ENCODE data around the gene INAVA. TPM values are rescaled to one million over a fixed set of nuclear protein-coding genes. Genes with fewer than 3 reads are reported as not detected.
A peak's percentile ranks its signal among the peaks of the same experiment; 100 is the strongest.

Gene INAVA
- total and polyA plus RNA-seq, 2 of the 13 experiments (the other 11 are each of a cell fraction or from before 2014, with no cell fraction given) = 6.0 to 13.5 TPM

- TF ChIP-seq ZNF414 (CRISPR knock-in tag; IDR thresholded peaks at IDR 0.05) (no peak), PATZ1 (CRISPR knock-in tag; IDR thresholded peaks at IDR 0.05) (peak; percentile 71), LRRFIP1 (CRISPR knock-in tag; conservative IDR thresholded peaks at IDR 0.05) (no peak), DPF2 (CRISPR knock-in tag; IDR thresholded peaks at IDR 0.05; ENCODE audit: borderline replicate concordance, low read depth) (no peak)
Observed at GRCh38 chr1:200907611-200908097, 13.0 kb downstream of the INAVA start (continued).

- no peak for TF ChIP-seq MTA1 (CRISPR knock-in tag; IDR thresholded peaks at IDR 0.05; ENCODE audit: borderline replicate concordance)
- TF ChIP-seq AGO2 (optimal IDR thresholded peaks at IDR 0.05; ENCODE audit: low read depth, low read length) = peak; percentile 23
- ATAC-seq = no peak
- H3K79me2 ChIP-seq (ENCODE audit: insufficient read depth, low read length) = no peaks in the 10 kb centered on the region
- no TSS peak for BruUV-seq (replicated peaks)
- no peak overlapping the region for H3K9ac ChIP-seq (ENCODE audit: insufficient read depth, low read depth, low read length)
- ChIA-PET POLR2A (interaction anchor here (1.0 to 4.6 kb wide), 8 partner anchors 9 to 239 kb away, joined by 3 to 129 read pairs (median 8); partner anchors contain the start of gene INAVA), CTCF (ENCODE audit: low intra/inter-chr PET ratio, low total read pairs) (interaction anchor here (1.5 kb wide), 1 partner anchor 17 kb away, joined by 14 read pairs; no protein-coding TSS in a partner anchor)
- H3K27me3 ChIP-seq (ENCODE audit: control insufficient read depth in 1 of 2, insufficient read depth in 2 of 2, low read length in 2 of 2) = no peaks in the 10 kb centered on the region
- no peak overlapping the region for H3K27ac ChIP-seq (ENCODE audit: extremely low read length, insufficient read depth, low read length)
- intact Hi-C loops (cut with micrococcal nuclease; ENCODE audit: unreplicated experiment) = no loop called here
- no peaks in the 10 kb centered on the region for H3K9me3 ChIP-seq (ENCODE audit: low read length)
- H3K4me2 ChIP-seq (ENCODE audit: low read depth, low read length) = no peak overlapping the region
- in situ Hi-C loops (cut with HindIII; ENCODE audit: extremely low pct_ligation_motif_present, low pct_unique_long_range_greater_than_20kb) = no loop called here
- 97% methylated on average over 5 of the region's 6 CpGs for WGBS (ENCODE audit: low lambda C conversion rate)
- no peak overlapping the region for H3K4me3 ChIP-seq (replicated peaks in 1 of 3; ENCODE audit: insufficient read depth in 1 of 3, low read depth in 2 of 3, low read length in 3 of 3)
- no peaks in the 10 kb centered on the region for H4K20me1 ChIP-seq (ENCODE audit: insufficient read depth, low read length)
- H3K36me3 ChIP-seq (replicated peaks in 1 of 2; ENCODE audit: control insufficient read depth in 1 of 2, insufficient read depth in 2 of 2, low read length in 2 of 2) = peaks cover 12 to 31% of the 10 kb centered on the region in 2 experiments; a peak in 4 of 5 replicates
- H2AFZ ChIP-seq (ENCODE audit: low read length) = no peak overlapping the region
- H3K4me1 ChIP-seq (ENCODE audit: insufficient read depth, low read length) = peaks cover 52% of the 10 kb centered on the region
- DNase-seq (ENCODE audit: low spot score) = no peak
- no peak for FAIRE-seq
Observed at GRCh38 chr1:200908191-200908868, 13.6 kb downstream of the INAVA start.
